Measurements from ENCODE around the gene FOXL2.

FOXL2 gene

GRCh38 chr3:138946663-138947494, at the start of gene FOXL2, which contains the start of gene FOXL2NB:
Gene FOXL2 (minus strand): TSS chr3:138947137. CDS start chr3:138946722, 415 bp downstream.
Gene FOXL2NB (plus strand): TSS chr3:138947217. CDS start chr3:138947365, 148 bp downstream.
- no peak for DNase-seq (ENCODE audit: low spot score)

GRCh38 chr3:138995706-138996105, 48.8 kb upstream of the FOXL2 start:
- no peak for DNase-seq (ENCODE audit: low spot score)

- no peak for DNase-seq (ENCODE audit: low spot score)
Observed at GRCh38 chr3:138987181-138987580, 40.2 kb upstream of the FOXL2 start.

- DNase-seq (ENCODE audit: low spot score), result no peak
Observed at GRCh38 chr3:138985932-138986331, 39.0 kb upstream of the FOXL2 start.

- DNase-seq (ENCODE audit: low spot score), result no peak
Observed at GRCh38 chr3:138984816-138985215, 37.9 kb upstream of the FOXL2 start.

GRCh38 chr3:138976047-138976446, 29.1 kb upstream of the FOXL2 start:
- DNase-seq (ENCODE audit: low spot score), result no peak

GRCh38 chr3:138975351-138975750, 28.4 kb upstream of the FOXL2 start:
- DNase-seq (ENCODE audit: low spot score), result no peak

- no peak for DNase-seq (ENCODE audit: low spot score)
Observed at GRCh38 chr3:138974462-138974861, 27.5 kb upstream of the FOXL2 start.

GRCh38 chr3:138972941-138973340, 26.0 kb upstream of the FOXL2 start:
- no peak for DNase-seq (ENCODE audit: low spot score)

- no peak for DNase-seq (ENCODE audit: low spot score)
Observed at GRCh38 chr3:138971766-138972320, 24.9 kb upstream of the FOXL2 start.

- no peak for DNase-seq (ENCODE audit: low spot score)
Observed at GRCh38 chr3:138964923-138965322, 18.0 kb upstream of the FOXL2 start.

- no peak for DNase-seq (ENCODE audit: low spot score)
Observed at GRCh38 chr3:138964264-138964663, 17.3 kb upstream of the FOXL2 start.

- DNase-seq (ENCODE audit: low spot score), result no peak
Observed at GRCh38 chr3:138962854-138963560, 16.1 kb upstream of the FOXL2 start.

GRCh38 chr3:138960417-138960852, 13.5 kb upstream of the FOXL2 start:
- DNase-seq (ENCODE audit: low spot score), result no peak

GRCh38 chr3:138950701-138951100, 3.8 kb upstream of the FOXL2 start:
- no peak for DNase-seq (ENCODE audit: low spot score)

GRCh38 chr3:138950006-138950644, 3.2 kb upstream of the FOXL2 start:
- DNase-seq (ENCODE audit: low spot score), result no peak

- no peak for DNase-seq (ENCODE audit: low spot score)
Observed at GRCh38 chr3:138949445-138950005, 2.6 kb upstream of the FOXL2 start.

GRCh38 chr3:138949002-138949418, 2.1 kb upstream of the FOXL2 start:
- no peak for DNase-seq (ENCODE audit: low spot score)

GRCh38 chr3:138948371-138949001, 1.5 kb upstream of the FOXL2 start:
- DNase-seq (ENCODE audit: low spot score), result no peak

GRCh38 chr3:138947495-138948121, 671 bp upstream of the FOXL2 start:
- no peak for DNase-seq (ENCODE audit: low spot score)
